NOMO-1 treated with dmso at 0.1 percent for 144 hours (cell line): Measurements from ENCODE around the gene BPIFB1.

Experiments
- DNase-seq: peaks from one replicate; lab custom pipeline; 2025; ENCODE audit not compliant: unreplicated experiment; lab: John Stamatoyannopoulos, UW

Gene BPIFB1, protein sequence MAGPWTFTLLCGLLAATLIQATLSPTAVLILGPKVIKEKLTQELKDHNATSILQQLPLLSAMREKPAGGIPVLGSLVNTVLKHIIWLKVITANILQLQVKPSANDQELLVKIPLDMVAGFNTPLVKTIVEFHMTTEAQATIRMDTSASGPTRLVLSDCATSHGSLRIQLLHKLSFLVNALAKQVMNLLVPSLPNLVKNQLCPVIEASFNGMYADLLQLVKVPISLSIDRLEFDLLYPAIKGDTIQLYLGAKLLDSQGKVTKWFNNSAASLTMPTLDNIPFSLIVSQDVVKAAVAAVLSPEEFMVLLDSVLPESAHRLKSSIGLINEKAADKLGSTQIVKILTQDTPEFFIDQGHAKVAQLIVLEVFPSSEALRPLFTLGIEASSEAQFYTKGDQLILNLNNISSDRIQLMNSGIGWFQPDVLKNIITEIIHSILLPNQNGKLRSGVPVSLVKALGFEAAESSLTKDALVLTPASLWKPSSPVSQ

DNA sequence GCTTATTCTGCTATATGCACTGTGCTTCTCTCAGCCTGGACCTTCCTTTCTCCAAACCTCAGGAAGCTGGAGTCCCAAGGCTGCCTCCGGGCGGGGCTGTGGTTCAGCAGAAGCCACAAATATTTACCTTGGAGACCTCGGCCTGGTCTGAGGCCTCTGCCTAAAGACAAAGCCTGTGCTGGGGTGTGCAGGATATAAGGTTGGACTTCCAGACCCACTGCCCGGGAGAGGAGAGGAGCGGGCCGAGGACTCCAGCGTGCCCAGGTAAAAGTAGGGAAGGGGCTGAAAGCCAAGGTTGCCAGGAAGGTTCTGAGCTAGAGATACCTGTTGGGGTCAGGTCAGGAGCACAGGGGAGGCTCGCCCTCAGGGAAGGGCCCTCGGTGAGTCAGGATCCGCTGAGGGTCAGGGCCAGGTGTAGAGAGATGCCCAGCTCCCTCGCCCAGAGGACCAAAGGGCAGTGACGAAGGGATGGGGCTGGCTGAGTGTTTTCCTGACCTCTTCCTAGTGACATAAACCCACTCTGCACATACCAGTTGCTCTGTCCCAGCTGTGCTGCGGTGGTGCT is at the start of gene BPIFB1:
Gene BPIFB1 (plus strand): TSS at position 224 of the 565 bp plus-strand sequence. CDS start 2,860 bp downstream, outside the sequence.
- no peak for DNase-seq

DNA sequence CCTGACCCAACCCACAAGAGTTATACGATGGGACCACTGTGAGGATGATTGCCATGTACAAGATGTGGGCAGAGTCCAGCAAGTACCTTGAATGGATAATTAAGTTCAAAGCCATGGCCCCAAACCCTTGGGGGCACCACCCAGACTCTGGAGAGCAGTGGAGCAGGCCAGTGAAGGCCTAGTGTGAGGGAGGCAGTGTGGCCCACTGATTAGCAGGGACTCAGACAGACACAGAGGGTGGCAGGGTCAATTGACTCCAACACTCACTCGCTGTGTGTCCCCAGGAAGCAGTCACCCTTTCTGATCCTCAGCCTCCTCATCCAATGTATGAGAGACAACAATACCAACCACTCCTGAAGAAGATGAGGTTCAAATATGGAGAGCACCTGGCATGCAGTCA is 49.0 kb upstream of the BPIFB1 start:
- no peak for DNase-seq

DNA sequence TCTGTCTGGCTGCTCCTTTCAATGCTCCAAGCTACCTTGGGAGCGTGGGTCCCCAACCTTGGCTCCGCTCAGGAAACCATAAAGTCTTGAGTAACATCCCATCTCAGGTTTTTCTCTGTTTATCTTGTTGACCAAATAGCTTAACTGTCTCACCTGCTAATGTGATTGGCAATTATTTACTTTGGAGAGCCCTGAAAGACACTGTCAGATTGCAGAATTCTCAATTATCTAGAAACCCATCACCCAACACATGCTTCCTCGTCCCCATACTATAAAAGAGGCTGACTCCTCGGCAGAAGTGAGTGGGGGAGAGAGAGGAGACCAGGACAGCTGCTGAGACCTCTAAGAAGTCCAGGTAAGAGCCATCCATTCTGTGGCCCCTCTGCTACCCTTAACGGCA is 47.3 kb upstream of the BPIFB1 start, which contains the start of gene BPIFA1:
Gene BPIFA1 (plus strand): TSS at position 301 of the 400 bp plus-strand sequence. CDS start 1,716 bp downstream, outside the sequence.
- DNase-seq: no peak

DNA sequence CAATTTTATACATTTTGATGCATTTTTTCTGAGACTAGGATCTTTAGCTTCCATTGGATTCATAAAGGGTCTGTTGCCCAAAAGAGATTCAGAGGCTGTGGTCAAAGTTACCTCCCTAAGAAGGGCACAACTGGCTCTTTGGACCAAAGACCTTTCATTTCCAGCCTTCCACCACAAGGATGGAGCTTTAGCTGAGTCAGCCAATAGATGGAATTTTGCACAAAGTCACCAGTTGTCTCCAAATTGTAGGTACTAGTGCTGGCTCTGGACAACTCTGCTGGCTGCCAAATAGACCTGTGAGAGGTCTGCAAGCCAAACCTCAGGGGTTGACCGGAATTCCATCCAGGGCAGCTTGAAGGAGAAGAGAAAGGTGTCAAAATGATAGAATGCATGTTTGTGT is 46.7 kb upstream of the BPIFB1 start:
- DNase-seq: no peak

DNA sequence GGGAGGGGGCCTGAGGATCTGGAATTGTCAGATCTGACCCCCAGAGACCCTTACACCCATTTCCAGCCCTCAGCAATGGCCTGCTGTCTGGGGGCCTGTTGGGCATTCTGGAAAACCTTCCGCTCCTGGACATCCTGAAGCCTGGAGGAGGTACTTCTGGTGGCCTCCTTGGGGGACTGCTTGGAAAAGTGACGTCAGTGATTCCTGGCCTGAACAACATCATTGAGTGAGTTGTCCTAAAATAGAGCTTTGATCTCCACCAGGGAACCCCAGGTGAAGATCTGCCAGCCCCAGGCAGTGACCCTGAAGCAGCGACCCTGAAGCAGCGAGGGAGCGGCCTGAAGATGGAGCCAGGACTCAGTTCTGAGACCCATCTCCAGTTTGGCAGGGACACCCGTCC is 45.0 kb upstream of the BPIFB1 start:
- DNase-seq: no peak

DNA sequence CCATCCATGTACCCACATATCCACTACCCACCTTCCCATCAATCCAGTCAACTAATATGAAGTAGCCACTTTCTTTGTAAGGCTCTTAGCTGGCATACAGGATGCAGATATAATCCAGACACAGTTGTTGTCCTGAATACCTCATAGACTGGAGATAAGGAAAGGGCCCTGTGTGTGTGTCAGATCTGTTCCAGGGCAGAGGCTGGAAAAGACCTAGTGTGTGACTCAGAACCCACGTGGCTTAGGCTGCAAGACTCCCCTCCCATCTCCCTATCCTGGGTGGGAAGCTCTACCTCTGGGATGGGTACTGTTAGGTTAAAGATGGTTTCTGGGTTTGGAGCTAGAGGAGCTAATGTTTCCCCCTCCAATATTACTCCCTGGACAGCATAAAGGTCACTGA is 43.6 kb upstream of the BPIFB1 start:
- DNase-seq: no peak

DNA sequence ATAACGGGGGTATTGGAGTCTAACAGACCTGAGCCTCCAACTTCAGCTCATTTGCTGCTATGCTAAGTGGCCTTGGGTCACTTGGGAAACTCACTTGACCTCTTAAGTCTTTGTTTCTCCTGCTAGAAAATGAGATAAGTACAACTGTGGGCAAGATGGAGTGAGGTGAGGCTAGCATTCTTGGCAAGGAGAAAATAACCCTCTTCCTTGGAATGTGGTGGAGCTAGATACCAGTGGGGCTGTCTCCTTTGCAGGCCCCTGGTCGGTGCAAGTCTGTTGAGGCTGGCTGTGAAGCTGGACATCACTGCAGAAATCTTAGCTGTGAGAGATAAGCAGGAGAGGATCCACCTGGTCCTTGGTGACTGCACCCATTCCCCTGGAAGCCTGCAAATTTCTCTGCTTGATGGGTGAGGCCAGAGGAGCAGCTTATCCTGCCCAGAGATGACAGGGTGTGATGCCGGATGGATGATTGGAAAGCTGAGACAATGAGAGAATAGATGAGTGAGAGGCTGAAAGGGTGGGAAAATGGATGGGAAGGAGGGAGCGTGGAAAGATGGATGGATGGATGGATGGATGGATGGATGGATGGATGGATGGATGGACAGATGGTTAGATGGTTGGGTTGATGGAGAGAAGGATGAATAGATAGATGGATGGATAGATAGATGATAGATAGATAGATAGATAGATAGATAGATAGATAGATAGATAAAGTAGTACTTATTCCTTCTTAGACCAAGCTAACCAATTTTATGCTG is 42.9 kb upstream of the BPIFB1 start:
- DNase-seq: no peak

DNA sequence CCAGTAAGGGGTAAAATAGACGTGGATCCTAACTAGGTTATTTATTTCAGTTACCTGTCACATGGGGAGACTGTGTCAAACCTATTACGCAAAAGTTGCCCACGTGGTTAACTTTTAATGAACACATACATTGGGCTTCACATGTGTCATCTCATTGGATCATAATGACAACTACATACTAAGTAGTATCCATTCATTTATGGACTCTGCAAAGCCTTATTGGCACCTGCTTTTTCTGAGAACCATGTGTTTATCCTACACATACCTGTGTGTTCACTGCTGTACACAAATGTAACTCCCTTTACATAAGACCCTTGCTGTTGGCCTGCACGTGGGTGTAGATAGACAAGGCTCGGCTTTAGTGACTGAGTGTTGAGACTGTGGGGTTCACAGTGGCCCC is 42.1 kb upstream of the BPIFB1 start:
- no peak for DNase-seq

DNA sequence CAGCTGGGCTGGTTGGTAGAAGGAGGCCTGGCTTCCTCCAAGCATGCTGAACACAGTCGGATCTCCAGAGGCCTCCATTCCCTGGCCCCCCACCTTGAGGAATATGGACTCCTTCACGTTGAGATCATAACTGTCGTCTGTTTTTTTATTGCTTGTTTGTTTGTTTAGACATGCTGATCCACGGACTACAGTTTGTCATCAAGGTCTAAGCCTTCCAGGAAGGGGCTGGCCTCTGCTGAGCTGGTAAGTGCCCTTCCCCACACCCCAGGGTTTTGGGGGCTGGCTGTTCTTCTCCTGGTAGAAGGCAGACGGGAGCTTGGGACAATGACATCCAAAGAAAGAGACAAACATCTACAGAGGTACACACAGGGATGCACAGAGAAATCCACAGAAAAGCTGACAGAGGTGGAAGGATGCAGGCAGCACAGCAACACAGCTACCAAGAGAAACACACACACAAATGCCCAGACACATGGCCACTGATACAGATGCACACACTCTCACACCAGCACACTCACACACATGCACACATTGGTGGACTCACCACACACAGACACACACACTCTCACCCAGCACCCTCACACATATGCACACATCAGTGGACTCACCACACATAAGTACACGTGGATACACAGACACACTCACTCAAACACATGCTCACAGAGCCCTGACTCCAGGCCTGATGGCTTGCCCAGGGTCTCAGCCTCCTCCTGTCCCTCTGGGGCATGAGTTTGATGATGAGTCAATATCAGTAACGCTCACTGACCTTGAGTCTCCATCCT is 40.5 kb upstream of the BPIFB1 start:
- no peak for DNase-seq

DNA sequence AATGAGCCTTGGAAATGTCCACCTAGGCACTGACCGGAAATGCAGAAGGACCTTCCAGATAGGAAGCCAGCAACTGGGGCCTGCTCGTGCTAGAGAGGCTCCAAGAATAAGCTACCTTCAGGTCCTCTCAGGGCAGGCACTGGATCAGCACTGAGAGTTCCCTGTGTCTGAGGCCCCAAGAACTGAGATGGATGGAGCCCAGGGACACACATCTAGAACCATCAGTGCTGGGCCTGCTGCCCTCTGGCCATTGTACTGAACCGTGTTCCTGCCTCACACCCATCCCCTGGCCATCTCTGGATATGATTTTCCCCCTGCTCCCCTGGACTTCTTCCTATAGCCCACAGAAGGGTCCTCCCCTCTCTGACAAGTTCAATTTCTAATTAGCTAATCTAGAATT is 36.9 kb upstream of the BPIFB1 start:
- DNase-seq: no peak

DNA sequence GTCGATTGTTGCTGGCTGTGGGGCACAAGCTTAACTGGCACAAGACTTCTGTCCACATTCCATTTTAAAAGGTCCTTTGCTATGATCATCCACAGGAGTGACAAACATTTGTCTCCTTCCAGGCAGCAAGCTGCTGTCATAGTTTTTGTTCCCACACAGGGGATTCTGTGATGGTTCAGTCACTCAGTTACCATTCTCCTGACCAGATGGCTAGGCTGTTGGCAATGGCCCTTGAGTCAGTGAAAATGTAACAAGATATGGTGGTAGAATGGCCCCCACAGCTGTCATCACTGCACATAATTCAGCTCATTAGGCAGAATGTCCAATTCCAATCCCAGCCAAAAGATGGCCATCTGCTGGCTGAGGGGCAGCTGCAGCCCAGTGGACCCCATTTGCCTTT is 33.6 kb upstream of the BPIFB1 start:
- no peak for DNase-seq

DNA sequence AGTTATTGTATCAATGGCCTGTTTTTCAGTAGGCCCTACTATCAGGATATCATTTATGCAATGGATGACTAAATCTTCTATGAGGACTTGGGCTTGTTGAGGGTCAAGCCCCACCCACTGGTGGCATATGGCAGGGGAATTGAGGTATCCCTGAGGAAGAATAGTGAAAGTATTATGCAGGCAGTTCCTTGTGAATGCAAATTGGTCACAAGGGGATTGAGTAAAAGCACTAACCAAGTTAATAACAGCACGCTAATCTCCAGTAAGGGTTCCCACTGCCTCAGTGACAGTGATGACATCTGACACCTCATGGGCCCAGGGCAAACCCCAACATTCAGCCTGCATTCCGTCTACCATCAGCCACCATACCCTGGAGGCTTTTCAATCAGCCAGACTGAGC is 32.3 kb upstream of the BPIFB1 start:
- no peak for DNase-seq

DNA sequence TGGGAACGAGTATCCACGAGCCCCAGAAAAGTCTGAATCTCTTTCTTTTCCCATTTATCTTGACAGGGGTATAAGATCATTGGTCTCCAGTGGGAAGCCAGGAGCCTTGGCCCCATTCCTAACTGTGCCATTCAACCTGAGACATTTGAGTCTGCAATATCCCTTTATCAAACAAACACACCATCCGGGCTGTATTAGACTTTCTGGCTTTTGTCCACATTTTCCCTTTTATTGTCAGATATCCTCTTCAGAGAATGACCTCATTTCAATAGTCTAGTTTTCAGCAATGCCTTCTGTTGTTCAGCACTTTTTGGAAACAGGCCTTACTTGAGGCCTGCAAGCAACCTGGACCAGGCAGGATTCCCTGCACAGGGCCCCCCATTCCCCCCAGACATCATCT is 31.5 kb upstream of the BPIFB1 start:
- DNase-seq: no peak

DNA sequence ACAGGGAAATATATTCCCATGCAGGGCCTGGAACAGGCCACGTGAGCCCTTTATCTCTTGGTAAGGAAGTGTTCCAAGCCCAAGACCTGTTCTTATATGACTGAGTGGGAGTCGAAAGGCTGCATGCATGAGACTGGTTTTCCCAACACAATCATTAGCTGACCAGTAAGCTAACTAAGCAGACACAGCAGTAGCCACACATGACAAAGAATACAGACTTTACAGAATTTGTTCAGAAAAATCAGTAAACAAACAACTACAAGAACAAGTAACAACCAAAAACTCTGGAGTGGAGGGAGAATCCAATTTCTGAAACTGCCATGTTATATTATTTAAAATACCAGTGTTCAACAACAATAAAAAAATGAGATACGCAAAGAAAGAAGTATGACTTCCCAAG is 30.6 kb upstream of the BPIFB1 start:
- DNase-seq: no peak

DNA sequence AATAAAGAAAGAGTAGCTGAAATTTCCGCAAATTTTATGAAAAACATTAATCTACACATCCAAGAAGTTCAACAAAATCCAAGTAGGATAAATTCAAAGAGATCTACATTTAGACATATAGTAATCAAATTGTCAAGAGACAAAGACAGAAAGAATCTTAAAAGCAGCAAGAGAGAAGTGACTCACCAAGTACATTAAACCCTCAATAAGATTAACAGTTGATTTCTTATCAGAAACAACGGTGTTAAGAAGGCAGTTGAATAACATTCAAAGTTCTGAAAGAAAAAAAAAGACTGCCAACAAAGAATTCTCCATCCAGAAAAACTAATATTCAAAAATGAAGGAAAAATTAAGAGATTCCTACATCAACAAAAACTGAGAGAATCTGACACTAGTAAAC is 28.0 kb upstream of the BPIFB1 start:
- DNase-seq: no peak

DNA sequence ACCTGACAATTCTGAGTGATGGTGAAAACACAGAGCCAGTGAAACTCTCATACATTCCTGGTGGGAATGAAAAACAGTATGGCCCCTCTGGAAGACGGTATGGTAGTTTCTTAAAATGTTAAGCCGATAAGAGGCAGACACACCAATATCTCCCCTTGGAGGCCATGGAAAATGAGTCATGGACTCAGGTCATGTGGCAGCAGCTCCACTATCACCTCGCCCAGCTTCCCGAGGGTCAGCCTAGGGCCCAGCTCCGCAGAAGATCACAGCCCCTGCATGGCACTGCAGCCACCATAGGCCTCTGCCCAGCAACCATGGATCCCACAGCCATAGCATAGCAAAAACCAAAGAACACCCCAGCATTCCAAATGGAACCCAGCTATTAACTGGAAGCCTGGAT is 25.8 kb upstream of the BPIFB1 start:
- DNase-seq: no peak

DNA sequence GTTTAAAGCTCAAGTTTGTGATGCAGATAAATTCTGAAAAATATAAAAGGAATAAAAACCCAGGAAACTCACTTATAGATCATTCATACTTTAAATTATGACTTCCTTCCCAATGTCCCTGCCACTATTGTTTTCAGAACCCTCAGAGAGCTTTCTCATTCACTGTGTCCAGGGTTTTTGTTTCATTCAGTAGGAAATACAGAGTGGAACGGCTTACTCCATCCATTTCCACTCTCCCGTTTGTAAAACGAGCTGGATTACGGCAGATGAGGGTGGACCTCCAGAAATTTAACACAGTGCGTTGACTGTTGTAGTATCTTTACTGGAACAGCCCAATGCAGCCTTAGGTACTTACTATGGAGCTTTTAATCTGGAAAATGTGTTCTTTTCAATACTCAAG is 23.6 kb upstream of the BPIFB1 start:
- DNase-seq: no peak

DNA sequence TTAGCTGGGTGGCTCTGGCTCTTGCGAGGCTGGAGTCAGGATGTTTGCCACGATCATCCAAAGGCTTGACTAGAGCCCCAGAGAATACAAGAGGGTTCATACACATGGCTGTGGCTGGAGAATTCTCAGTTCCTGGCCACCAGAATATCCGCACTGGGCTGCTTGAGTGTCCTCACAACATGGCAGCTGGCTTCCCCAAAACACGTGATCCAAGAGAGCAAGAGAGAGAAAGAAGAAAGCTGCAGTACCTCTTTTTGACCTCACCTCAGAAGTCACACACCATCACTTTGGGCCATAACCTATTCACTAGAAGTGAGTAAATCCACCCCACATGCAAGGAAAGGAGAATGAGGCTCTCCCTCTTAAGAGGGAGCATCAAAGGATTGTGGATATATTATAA is 21.5 kb upstream of the BPIFB1 start:
- no peak for DNase-seq

DNA sequence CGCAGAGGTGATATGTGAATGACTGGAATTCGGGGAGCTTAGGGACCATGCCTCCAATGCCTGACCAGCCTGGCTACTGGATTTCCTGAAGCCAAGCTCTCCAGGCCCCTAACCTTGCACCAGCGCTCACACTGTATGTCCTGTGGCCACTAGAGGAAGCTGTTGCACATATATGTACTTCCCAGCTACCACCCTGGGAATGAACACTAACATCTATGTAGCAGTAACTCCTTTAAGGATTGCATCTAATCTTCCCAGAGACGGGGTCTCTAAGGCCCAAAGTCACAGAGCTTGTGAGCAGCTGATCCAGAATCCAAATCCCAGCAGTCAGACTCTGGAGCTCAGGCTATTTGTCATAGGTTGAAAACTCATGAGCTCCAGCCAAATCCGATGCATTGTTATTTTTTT is 20.4 kb upstream of the BPIFB1 start:
- peak; percentile 58 for DNase-seq

DNA sequence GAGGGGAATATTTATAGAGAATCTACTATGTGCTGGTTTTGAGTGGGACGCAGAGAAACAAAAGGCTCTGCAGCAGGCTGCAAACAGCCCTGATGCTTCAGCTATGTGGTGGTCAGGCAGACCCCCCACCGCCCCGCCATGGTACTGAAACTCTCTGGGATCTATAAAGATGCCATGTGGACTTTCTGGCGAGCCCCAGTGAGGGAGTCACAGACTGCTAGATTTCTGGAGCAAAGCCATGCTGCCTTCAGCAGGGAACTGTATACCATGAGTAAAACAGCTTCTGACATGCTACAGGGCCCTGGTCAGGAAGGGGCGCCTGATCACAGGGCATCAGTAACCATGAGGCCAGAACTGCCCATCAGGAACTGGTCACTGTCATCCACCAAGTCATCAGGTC is 19.2 kb upstream of the BPIFB1 start:
- no peak for DNase-seq

DNA sequence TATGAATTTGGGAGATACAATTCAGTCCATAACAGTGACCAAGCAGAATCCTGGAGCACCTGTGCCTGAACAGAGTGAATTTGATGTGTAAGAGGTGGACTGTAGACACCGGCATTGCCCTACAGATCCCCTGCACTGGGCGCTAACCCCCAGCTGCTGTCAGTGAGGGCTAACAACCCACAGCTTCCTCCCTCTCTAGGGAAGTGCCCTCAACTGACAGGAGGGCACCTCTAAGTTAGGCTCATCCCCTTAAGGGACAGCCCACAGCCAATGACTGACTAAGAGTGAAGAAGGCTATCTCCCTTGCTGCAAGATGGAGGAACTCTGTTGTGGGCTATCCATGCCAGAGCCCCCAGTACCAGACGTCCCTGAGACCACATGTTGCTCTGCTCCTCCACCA is 15.3 kb upstream of the BPIFB1 start:
- peak; percentile 38 for DNase-seq
